Activated B cell treated with CpG ODN at 0.5 μM for 24 hours (primary cell): ENCODE measurements around the gene FRY. TPM values are rescaled to one million over a fixed set of nuclear protein-coding genes. Genes with fewer than 3 reads are reported as not detected.

ENCODE experiments used
- ATAC-seq: fragments of 200-7000 bp; cut with Tn5 transposase; one replicate; pipeline ENCODE4 v1.10.0; 2021; ENCODE audit warnings: low read depth, mild to moderate bottlenecking, moderate library complexity
- CTCF ChIA-PET: fragments of 350-600 bp; sonication (Branson Sonifier 250); formaldehyde crosslinking; loops from one replicate; lab custom pipeline; 2021; ENCODE audit warnings: antibody characterized with exemption; lab: Charles Lee
- POLR2A ChIA-PET: fragments of 350-600 bp; sonication (Branson Sonifier 250); formaldehyde crosslinking; loops from one replicate; lab custom pipeline; 2021; ENCODE audit warnings: antibody characterized with exemption; lab: Charles Lee
- DNase-seq: peaks from one replicate; pipeline ENCODE4 v3.0.0; 2022
- H3K27ac Mint-ChIP-seq: one replicate; pipeline ENCODE4 v1.8.0; 2020; ENCODE audit warnings: mixed read lengths
- H3K27me3 Mint-ChIP-seq: one replicate; pipeline ENCODE4 v1.8.0; 2021; ENCODE audit warnings: mixed read lengths
- H3K36me3 Mint-ChIP-seq: one replicate; pipeline ENCODE4 v1.8.0; 2021; ENCODE audit warnings: low read depth, mixed read lengths
- H3K4me1 Mint-ChIP-seq: one replicate; pipeline ENCODE4 v1.8.0; 2021; ENCODE audit warnings: mixed read lengths
- H3K4me3 Mint-ChIP-seq: one replicate; pipeline ENCODE4 v1.8.0; 2020; ENCODE audit warnings: mild to moderate bottlenecking, mixed read lengths
- H3K9me3 Mint-ChIP-seq: one replicate; pipeline ENCODE4 v1.8.0; 2020; ENCODE audit warnings: mixed read lengths
- CTCF ChIP-seq: fragments of 200-600 bp; IDR thresholded peaks from one replicate; pipeline ENCODE4 v1.8.0; 2022; ENCODE audit warnings: antibody characterized with exemption, mild to moderate bottlenecking
- intact Hi-C: fragments of 100-400 bp; cut with micrococcal nuclease; formaldehyde crosslinking; loops from one replicate; pipeline ENCODE4 v1.15.1; 2024
- total RNA-seq: library from RNA; stranded (reverse); gene quantifications from 2 replicates; pipeline ENCODE4 v1.2.3, GENCODE V29; 2022

The FRY gene
- total RNA-seq, 1 donor from 2014 or later = 4.8 TPM

- Mint-ChIP-seq H3K9me3 (no peaks in the 10 kb centered on the region), H3K4me3 (no peak overlapping the region), H3K27ac (no peak overlapping the region), H3K4me1 (peaks cover 5% of the 10 kb centered on the region), H3K27me3 (no peaks in the 10 kb centered on the region), H3K36me3 (no peaks in the 10 kb centered on the region)
- DNase-seq = no peak
- TF ChIP-seq CTCF = no peak
- ATAC-seq = no peak
- intact Hi-C loops = no loop called here
- CTCF ChIA-PET = interaction anchor here (0.7 kb wide), 1 partner anchor 115 kb away, joined by 3 read pairs; no protein-coding TSS in a partner anchor
- POLR2A ChIA-PET = no interaction called here
Observed at GRCh38 chr13:32025730-32026129, 5.8 kb upstream of the FRY start.

- no peak overlapping the region for H3K4me3 Mint-ChIP-seq
- POLR2A ChIA-PET = no interaction called here
- H3K36me3 Mint-ChIP-seq = no peaks in the 10 kb centered on the region
- peaks cover under 1% of the 10 kb centered on the region for H3K27me3 Mint-ChIP-seq
- intact Hi-C loops = no loop called here
- H3K4me1 Mint-ChIP-seq = peaks cover 9% of the 10 kb centered on the region
- no peak overlapping the region for H3K27ac Mint-ChIP-seq
- TF ChIP-seq CTCF = no peak
- DNase-seq = no peak
- CTCF ChIA-PET = no interaction called here
- H3K9me3 Mint-ChIP-seq = no peaks in the 10 kb centered on the region
- ATAC-seq = no peak
Observed at GRCh38 chr13:32026623-32027022, 5.0 kb upstream of the FRY start.

- no peak for DNase-seq
- no peak for ATAC-seq
- intact Hi-C loops = no loop called here
- CTCF ChIA-PET = no interaction called here
- Mint-ChIP-seq H3K36me3 (no peaks in the 10 kb centered on the region), H3K27me3 (peaks cover 6% of the 10 kb centered on the region), H3K4me1 (peaks cover 19% of the 10 kb centered on the region), H3K27ac (no peak overlapping the region), H3K4me3 (no peak overlapping the region), H3K9me3 (no peaks in the 10 kb centered on the region)
- no peak for TF ChIP-seq CTCF
- POLR2A ChIA-PET = no interaction called here
Observed at GRCh38 chr13:32028711-32029110, 2.9 kb upstream of the FRY start.

- Mint-ChIP-seq H3K9me3 (no peaks in the 10 kb centered on the region), H3K27me3 (peaks cover 7% of the 10 kb centered on the region), H3K4me3 (no peak overlapping the region), H3K4me1 (peaks cover 22% of the 10 kb centered on the region), H3K27ac (no peak overlapping the region), H3K36me3 (no peaks in the 10 kb centered on the region)
- ATAC-seq (no peak), DNase-seq (no peak)
- CTCF ChIA-PET = interaction anchor here (0.8 kb wide), 1 partner anchor 9 kb away, joined by 3 read pairs; no protein-coding TSS in a partner anchor
- POLR2A ChIA-PET = no interaction called here
- no peak for TF ChIP-seq CTCF
- intact Hi-C loops = loop anchor here (2.0 to 10.0 kb wide), 5 partner anchors 17 to 1515 kb away; partner anchors contain the start of genes BRCA2, N4BP2L1 and ZAR1L
Observed at GRCh38 chr13:32029684-32030083, 1.9 kb upstream of the FRY start.

GRCh38 chr13:32031815-32032370 lies 319 bp downstream of the FRY start:
- TF ChIP-seq CTCF = no peak
- CTCF ChIA-PET = interaction anchor here (1.3 kb wide), 1 partner anchor 122 kb away, joined by 3 read pairs; no protein-coding TSS in a partner anchor
- Mint-ChIP-seq H3K9me3 (no peaks in the 10 kb centered on the region), H3K27me3 (peaks cover 7% of the 10 kb centered on the region), H3K4me1 (peaks cover 32% of the 10 kb centered on the region), H3K4me3 (peak overlapping the region; percentile 94), H3K36me3 (no peaks in the 10 kb centered on the region), H3K27ac (peak overlapping the region; percentile 61)
- DNase-seq = no peak
- POLR2A ChIA-PET = interaction anchor here (1.6 to 3.3 kb wide), 2 partner anchors 9 to 284 kb away, joined by 10 to 13 read pairs; partner anchors contain the start of genes BRCA2 and ZAR1L
- ATAC-seq = no peak
- intact Hi-C loops = loop anchor here (1.0 to 10.0 kb wide), 6 partner anchors 9 to 1513 kb away; partner anchors contain the start of genes BRCA2, N4BP2L1 and ZAR1L
